GM21515 (cell line): ENCODE data around the gene ELAPOR1.
"Not testable (repeated sequence)": the region's sequence is repeated elsewhere in the genome, so short reads cannot be mapped to it uniquely, and the experiment has no call there.

Experiments
- ATAC-seq: cut with Tn5 transposase; IDR thresholded peaks from one replicate; pipeline ENCODE4 v1.9.1; 2021; ENCODE audit not compliant: unreplicated experiment

Gene ELAPOR1

GRCh38 chr1:109136766-109137165 is 22.9 kb downstream of the ELAPOR1 start:
- ATAC-seq: no peak

DNA sequence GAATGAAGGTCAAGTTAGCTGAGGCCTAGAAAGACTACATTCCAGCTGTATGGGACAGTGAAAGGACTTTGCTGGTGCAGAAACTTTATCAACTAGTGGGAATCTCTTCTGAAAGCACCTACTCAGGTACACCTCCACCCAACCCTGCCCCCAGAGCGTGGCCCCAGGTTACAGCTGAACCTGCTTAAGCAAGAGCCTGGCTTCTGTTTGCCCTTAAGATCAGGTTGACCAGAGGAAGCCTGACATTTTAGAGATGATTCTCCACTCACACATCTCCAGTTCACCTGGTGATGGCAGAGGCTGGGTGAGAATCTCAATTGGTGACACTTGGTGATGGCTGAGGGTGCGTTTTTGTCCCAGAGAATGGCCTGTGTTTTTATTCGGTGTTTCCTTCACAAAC is 24.0 kb downstream of the ELAPOR1 start:
- no peak for ATAC-seq

- no peak for ATAC-seq
Measured at GRCh38 chr1:109138358-109138757, 24.4 kb downstream of the ELAPOR1 start.

DNA sequence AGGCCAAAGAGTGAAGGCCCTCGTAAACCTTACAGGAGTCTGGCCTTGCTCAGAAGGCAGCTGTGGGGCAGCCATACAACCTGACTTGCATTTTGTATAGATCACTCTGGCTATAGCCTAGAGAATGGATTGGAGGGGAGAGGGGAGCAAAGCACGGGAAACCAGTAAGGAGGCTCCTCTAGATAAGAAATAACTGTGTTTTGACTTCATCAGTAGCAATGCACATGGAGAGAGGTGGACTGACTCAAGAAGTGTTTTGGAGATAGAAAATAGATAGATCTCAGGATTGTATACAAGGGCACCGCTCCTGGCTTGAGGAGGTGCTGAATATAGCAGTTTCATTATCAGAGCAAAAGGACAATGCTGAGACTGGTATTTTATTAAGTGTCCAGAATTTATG is 26.5 kb downstream of the ELAPOR1 start:
- ATAC-seq: no peak

DNA sequence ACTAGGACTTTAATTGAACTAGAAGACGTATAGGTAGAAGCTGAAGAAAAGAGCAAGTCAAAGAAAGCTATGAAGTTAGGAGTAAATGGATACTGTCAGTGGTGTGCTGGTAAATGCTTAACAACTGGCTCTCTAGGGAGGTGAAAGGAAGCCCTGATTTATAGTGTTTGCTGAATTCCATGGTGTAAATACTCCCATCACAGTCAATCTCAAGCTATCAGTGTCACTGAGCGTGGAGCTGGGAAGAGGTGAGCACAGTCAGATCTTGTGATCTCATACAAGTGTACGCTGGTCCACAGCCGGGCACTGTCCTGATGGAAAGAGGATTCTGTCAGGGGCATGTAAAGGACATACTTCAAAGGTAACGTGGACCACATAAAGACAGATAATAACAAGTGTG is 28.3 kb downstream of the ELAPOR1 start:
- ATAC-seq: no peak

- ATAC-seq: not testable (repeated sequence)
Measured at GRCh38 chr1:109142725-109143124, 28.8 kb downstream of the ELAPOR1 start.

GRCh38 chr1:109148987-109149561 is 35.2 kb downstream of the ELAPOR1 start:
- ATAC-seq: no peak

DNA sequence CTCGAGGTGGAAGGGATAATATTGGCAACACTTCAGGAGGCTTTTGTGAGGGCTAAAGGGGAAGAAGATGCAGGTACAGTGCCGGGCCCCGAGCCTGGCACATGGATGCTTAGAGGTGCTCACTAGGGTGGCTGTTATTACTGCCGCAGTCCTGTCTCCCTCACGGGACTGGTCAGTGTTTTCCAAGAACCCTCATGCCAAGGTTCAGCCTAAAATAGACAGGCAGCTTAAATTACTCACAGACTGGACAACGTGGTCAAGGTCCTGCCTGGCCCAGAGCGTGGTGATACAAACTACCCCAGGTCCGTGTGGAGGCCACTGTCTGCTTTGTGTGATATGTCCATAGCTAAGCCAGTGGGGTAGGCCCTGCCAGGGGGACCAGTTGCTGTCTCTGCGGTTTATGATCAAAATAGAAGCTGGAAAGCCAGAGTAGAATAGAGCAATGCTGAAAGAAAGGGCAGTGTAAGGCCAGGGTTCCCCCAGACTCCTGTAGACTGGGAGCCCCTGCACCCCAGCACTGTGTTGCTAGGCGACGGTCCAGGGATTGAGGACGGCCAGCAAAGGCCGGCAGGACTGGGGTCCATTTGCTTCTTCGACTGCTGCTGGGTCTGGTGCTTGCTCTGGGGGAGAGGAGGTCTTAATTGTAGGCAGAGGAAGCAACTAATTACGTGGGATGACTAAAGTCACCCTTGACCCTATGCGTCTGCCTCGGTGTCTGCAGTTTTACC is 36.1 kb downstream of the ELAPOR1 start:
- ATAC-seq: no peak

GRCh38 chr1:109151146-109151990 is 37.5 kb downstream of the ELAPOR1 start:
- no peak for ATAC-seq

- ATAC-seq: no peak
Measured at GRCh38 chr1:109152196-109152595, 38.3 kb downstream of the ELAPOR1 start.

DNA sequence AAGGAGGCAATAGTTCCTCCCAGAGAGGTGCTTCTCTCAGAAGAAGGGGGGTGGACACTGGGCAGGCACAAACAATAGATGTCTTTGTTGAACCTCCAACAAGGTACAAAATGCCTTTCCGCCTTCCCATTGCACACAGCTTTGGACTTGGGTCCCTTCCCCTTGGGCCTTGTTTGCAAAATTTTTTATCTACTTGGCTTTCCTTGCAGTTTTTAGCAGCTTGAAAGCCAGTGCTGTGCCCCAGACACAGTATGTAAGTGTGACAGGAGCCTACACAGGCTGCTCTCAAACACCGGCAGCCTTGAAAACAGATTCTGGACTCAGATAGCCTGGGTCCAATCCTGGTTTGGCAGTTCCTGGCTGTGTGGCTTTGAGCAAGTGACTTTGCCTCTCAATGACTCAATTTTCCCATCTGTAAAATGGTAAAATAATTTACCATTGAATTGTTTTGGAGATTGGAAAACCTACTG is 43.0 kb downstream of the ELAPOR1 start:
- ATAC-seq: no peak

DNA sequence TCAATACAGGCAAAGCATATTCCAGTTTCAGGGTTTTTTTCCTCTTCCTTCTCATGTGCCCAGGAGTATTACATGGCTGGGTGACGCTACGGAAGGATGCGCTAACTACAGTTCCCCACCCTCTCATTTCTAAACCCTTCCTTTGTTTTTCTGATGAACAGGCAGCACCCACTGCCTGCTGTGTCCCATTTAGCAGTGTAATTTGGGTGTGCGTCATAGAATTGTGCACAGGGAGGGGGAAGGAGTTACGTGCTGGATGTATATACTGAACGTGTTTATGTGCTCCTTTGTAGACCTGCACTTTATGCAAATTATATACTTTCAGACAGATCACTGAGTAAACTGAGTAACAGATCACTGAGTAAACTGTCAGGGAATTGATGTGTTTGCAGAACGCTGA is 44.5 kb downstream of the ELAPOR1 start:
- no peak for ATAC-seq

GRCh38 chr1:109159326-109159725 is 45.4 kb downstream of the ELAPOR1 start:
- no peak for ATAC-seq

GRCh38 chr1:109160071-109160840 is 46.3 kb downstream of the ELAPOR1 start:
- ATAC-seq: no peak

DNA sequence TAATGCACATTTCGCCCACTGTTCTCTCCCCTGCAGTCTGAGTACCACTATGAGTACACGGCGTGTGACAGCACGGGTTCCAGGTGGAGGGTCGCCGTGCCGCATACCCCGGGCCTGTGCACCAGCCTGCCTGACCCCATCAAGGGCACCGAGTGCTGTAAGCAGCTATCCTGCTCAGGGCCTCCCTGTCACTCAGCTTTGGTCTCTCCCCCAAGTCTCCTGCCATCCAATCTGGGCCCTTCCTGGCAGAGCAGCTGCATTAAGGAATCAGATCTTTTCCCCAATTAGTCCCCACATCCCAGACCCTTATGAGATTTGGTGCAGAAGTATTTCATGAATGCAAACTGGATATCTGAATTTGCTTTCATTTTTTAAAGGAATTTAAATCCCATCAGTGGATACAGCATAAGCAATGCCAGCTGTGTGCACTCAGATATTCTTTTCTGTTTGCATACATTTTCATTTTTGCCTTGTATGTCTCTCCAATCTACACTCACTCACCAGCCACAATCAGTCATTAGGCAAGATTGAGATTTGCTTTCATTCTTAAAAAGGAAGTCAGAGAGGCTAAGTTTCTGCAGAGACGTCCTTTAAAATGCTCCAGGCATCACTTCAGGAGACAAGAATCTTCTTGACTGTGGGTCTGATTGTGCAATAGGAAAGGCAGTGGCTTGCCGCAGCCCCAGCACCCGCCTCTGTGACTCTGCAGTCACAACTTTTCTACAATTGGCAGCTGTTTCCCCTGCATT is 48.1 kb downstream of the ELAPOR1 start:
- ATAC-seq: peak; percentile 53

GRCh38 chr1:109162626-109163025 is 48.7 kb downstream of the ELAPOR1 start:
- no peak for ATAC-seq

DNA sequence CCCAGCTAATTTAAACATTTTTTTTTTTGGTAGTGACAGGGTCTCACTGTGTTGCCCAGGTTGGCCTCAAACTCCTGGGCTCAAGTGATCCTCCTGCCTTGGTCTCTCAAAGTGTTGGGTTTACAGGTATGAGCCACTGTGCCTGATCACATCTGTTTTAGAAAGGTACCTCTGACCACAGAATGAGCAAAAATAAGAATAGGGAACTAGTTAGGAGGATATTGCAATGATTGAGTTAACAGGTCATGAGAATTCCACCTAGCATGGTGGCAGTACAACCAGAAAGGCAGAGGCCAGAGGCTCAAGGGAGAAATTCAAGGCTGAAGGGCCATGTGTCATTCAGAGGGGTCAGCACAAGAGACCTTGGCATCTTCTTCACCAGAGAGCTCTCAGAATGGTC is 49.6 kb downstream of the ELAPOR1 start:
- ATAC-seq: no peak
